RWPE2 (cell line): ENCODE measurements around the gene PIK3R4.

Experiments
- ATAC-seq: fragments of 200-7000 bp; cut with Tn5 transposase; 3 replicates; pipeline ENCODE4 v1.9.1; 2021; ENCODE audit warnings: low read depth
- DNase-seq: peaks from one replicate; pipeline ENCODE4 v3.0.0-alpha.2; 2020; ENCODE audit warnings: low spot score
- H3K27ac ChIP-seq: fragments of 450-650 bp; 2 replicates; pipeline ENCODE4 v1.5.1; 2017; ENCODE audit warnings: mild to moderate bottlenecking; ENCODE audit not compliant: poor library complexity, severe bottlenecking
- H3K27me3 ChIP-seq: fragments of 250-450 bp; sonication (Bioruptor Pico); 2 replicates; pipeline ENCODE4 v1.5.1; 2021; ENCODE audit warnings: mild to moderate bottlenecking, moderate library complexity; ENCODE audit not compliant: insufficient read depth, poor library complexity, severe bottlenecking
- H3K36me3 ChIP-seq: fragments of 250-450 bp; sonication (Bioruptor Pico); 2 replicates; pipeline ENCODE4 v1.5.1; 2020; ENCODE audit warnings: low read depth, mild to moderate bottlenecking, moderate library complexity
- H3K4me1 ChIP-seq: fragments of 250-450 bp; sonication (Bioruptor Pico); 2 replicates; pipeline ENCODE4 v1.5.1; 2021; ENCODE audit warnings: mild to moderate bottlenecking, moderate library complexity; ENCODE audit not compliant: insufficient read depth, poor library complexity, severe bottlenecking
- H3K4me3 ChIP-seq: fragments of 250-450 bp; sonication (Bioruptor Pico); 2 replicates; pipeline ENCODE4 v1.5.1; 2021; ENCODE audit warnings: mild to moderate bottlenecking, moderate library complexity; ENCODE audit not compliant: severe bottlenecking
- H3K9me3 ChIP-seq: fragments of 250-450 bp; sonication (Bioruptor Pico); 2 replicates; pipeline ENCODE4 v1.5.1; 2021; ENCODE audit warnings: mild to moderate bottlenecking, moderate library complexity; ENCODE audit not compliant: severe bottlenecking
- TF ChIP-seq, protein P1 (sequence below): fragments of 450-650 bp; IDR thresholded peaks from one replicate; pipeline ENCODE4 v1.5.1; 2017; ENCODE audit warnings: mild to moderate bottlenecking, moderate library complexity; ENCODE audit not compliant: poor library complexity, severe bottlenecking

Gene PIK3R4

DNA sequence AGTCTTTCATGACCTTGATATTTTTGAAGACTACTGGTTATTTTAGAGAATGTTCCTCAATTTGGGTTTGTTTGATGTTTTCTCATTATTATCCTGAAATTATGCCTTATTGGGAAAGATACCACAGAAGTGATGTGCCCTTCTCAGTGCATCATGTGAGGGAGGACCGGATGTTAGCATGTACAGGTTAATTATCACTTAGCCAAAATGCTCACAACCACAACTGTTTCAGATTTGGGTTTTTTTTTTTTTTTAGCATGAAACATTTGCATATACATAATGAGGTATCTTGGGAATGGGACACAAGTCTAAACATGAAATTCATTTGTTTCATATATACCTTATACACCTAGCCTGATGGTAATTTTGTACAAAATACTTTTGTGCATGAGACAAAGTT is 59.8 kb downstream of the PIK3R4 start:
- peaks cover 71% of the 10 kb centered on the region for H3K36me3 ChIP-seq
- no peak overlapping the region for H3K27ac ChIP-seq
- ATAC-seq (no peak), DNase-seq (no peak)
- H3K27me3 ChIP-seq, result no peaks in the 10 kb centered on the region
- TF ChIP-seq, protein P1, sequence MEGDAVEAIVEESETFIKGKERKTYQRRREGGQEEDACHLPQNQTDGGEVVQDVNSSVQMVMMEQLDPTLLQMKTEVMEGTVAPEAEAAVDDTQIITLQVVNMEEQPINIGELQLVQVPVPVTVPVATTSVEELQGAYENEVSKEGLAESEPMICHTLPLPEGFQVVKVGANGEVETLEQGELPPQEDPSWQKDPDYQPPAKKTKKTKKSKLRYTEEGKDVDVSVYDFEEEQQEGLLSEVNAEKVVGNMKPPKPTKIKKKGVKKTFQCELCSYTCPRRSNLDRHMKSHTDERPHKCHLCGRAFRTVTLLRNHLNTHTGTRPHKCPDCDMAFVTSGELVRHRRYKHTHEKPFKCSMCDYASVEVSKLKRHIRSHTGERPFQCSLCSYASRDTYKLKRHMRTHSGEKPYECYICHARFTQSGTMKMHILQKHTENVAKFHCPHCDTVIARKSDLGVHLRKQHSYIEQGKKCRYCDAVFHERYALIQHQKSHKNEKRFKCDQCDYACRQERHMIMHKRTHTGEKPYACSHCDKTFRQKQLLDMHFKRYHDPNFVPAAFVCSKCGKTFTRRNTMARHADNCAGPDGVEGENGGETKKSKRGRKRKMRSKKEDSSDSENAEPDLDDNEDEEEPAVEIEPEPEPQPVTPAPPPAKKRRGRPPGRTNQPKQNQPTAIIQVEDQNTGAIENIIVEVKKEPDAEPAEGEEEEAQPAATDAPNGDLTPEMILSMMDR, result no peak
- H3K4me3 ChIP-seq, result no peak overlapping the region
- no peaks in the 10 kb centered on the region for H3K4me1 ChIP-seq
- H3K9me3 ChIP-seq, result no peaks in the 10 kb centered on the region

DNA sequence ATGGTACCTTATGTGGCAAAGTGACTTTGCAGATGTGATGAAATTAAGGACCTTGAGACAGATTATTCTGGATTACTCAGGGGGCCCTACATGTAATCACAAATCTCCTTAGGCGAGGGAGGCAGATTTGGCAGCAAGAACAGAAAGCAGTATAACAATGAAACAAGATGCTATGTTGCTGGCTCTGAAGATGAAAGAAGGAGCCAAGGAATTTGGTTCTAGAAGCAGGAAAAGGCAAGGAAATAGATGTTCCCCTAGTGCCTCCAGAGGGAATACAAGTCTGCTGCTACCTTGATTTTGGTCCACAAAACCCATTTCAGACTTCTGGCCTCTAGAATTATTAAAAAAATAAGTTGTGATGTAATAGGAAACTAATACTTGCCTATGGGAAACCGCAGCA is 64.5 kb downstream of the PIK3R4 start:
- no peak for ATAC-seq
- DNase-seq, result no peak
- TF ChIP-seq, protein P1, result no peak
- H3K36me3 ChIP-seq, result peaks cover 72% of the 10 kb centered on the region
- H3K4me3 ChIP-seq, result no peak overlapping the region
- no peak overlapping the region for H3K27ac ChIP-seq
- no peaks in the 10 kb centered on the region for H3K27me3 ChIP-seq
- no peaks in the 10 kb centered on the region for H3K9me3 ChIP-seq
- no peaks in the 10 kb centered on the region for H3K4me1 ChIP-seq

DNA sequence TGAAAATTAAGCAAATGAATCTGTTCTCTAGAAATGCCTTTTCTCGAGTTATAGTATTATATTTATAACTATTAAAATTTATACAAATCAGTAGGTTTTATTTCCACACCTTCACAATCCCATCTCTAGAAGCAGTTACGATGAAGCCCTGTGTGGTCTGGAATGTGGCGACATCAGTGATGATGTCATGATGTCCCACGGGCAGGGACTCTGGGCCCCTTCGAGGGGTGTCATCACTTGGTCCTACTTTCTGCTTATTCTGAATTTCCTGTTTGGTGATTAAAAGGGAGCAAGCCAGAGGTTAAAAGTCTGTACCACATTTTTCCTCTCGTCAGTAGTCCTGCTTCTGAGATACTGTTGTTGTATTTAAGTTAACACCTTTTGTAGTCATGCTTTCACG is 67.4 kb downstream of the PIK3R4 start:
- H3K27ac ChIP-seq, result no peak overlapping the region
- H3K4me1 ChIP-seq, result no peaks in the 10 kb centered on the region
- no peaks in the 10 kb centered on the region for H3K9me3 ChIP-seq
- TF ChIP-seq, protein P1, result no peak
- H3K27me3 ChIP-seq, result no peaks in the 10 kb centered on the region
- H3K4me3 ChIP-seq, result no peak overlapping the region
- DNase-seq (no peak), ATAC-seq (no peak)
- H3K36me3 ChIP-seq, result peaks cover 72% of the 10 kb centered on the region

GRCh38 chr3:130677343-130677742 is 69.3 kb downstream of the PIK3R4 start:
- no peak overlapping the region for H3K4me3 ChIP-seq
- H3K36me3 ChIP-seq, result peaks cover 54% of the 10 kb centered on the region
- no peaks in the 10 kb centered on the region for H3K27me3 ChIP-seq
- H3K27ac ChIP-seq, result no peak overlapping the region
- DNase-seq, result no peak
- no peaks in the 10 kb centered on the region for H3K4me1 ChIP-seq
- ATAC-seq, result no peak
- TF ChIP-seq, protein P1, result no peak
- H3K9me3 ChIP-seq, result no peaks in the 10 kb centered on the region

DNA sequence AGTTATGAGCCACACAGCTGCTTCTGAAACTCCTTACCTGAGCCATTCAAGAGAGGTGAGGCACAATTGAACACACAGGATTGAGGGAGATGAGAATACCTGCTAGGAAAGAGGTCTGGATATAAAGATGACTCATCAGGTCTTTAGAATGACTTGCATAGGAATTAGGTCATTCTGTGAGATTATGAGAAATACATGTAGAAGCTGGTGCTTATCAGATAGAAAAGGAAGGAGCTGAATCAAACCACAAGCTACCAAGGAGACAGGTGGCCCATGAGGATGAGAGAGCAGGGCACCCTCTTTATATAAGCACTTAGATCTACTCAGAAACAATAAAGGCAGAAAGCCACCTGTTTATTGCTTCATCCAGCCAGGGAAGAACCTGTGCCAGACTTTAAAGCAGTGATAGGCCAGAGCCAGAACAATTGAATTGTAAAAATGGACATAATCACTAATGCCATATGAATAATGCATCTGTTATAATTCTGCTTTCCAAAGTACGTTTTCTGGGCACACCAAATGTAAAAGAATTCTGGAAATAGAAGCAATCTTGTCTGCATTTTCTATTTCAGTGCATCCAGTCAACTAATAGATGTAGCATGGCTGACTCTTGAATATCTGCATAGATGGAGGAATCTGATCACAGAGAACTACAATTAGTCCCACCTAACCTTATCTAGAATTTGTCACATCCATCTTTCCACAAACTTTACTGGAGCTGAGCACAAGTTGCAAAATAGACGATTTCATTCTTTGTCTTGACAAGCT is 74.9 kb downstream of the PIK3R4 start:
- H3K4me3 ChIP-seq, result no peak overlapping the region
- no peaks in the 10 kb centered on the region for H3K9me3 ChIP-seq
- DNase-seq (no peak), ATAC-seq (peak; percentile 54; the same call in 2 of the 3 replicates)
- TF ChIP-seq, protein P1, result no peak
- no peaks in the 10 kb centered on the region for H3K27me3 ChIP-seq
- no peaks in the 10 kb centered on the region for H3K4me1 ChIP-seq
- H3K36me3 ChIP-seq, result peaks cover 21% of the 10 kb centered on the region
- no peak overlapping the region for H3K27ac ChIP-seq
